Caco-2 (cell line): ENCODE results near the gene PDE11A. TPM values are rescaled to one million over a fixed set of nuclear protein-coding genes. Genes with fewer than 3 reads are reported as not detected.

ENCODE experiments used
- BruUV-seq: library from RNA; stranded (reverse); fragments of 400-500 nt; replicated peaks from 2 replicates; lab custom pipeline; 2021; lab: Mats Ljungman, UMichigan
- CTCF ChIA-PET: fragments of 300-600 bp; sonication (Branson Sonifier 250); formaldehyde crosslinking; loops from one replicate; lab custom pipeline; 2022; ENCODE audit warnings: antibody characterized with exemption; lab: Charles Lee
- POLR2A ChIA-PET: fragments of 300-600 bp; sonication (Branson Sonifier 250); formaldehyde crosslinking; loops from one replicate; lab custom pipeline; 2022; ENCODE audit warnings: antibody characterized with exemption; lab: Charles Lee
- DNase-seq, 2 experiments: peaks; one replicate each; pipeline versions ENCODE4 v3.0.0 to v3.0.0-alpha.2; 2020 to 2022
- H3K27me3 ChIP-seq: replicated peaks from 2 replicates; pipeline ENCODE4 v1.6.0; 2011; ENCODE audit warnings: low read length; ENCODE audit not compliant: control insufficient read depth, insufficient read depth
- H3K36me3 ChIP-seq: 2 replicates; pipeline ENCODE4 v1.5.1; 2011; ENCODE audit warnings: low read length; ENCODE audit not compliant: control insufficient read depth, insufficient read depth
- H3K4me1 ChIP-seq: fragments of 250-450 bp; sonication (Bioruptor Pico); 2 replicates; pipeline ENCODE4 v1.5.1; 2020; ENCODE audit warnings: mild to moderate bottlenecking
- H3K4me3 ChIP-seq: 2 replicates; pipeline ENCODE4 v1.5.1; 2011; ENCODE audit warnings: low read depth, mild to moderate bottlenecking, control low read depth, low read length
- H3K9me3 ChIP-seq: fragments of 250-450 bp; sonication (Bioruptor Pico); 2 replicates; pipeline ENCODE4 v1.5.1; 2020; ENCODE audit warnings: mild to moderate bottlenecking, moderate library complexity
- H3K27ac Mint-ChIP-seq: one replicate; pipeline ENCODE4 v1.8.0; 2022; ENCODE audit warnings: mixed read lengths; ENCODE audit not compliant: unreplicated experiment
- H3K27me3 Mint-ChIP-seq: one replicate; pipeline ENCODE4 v1.8.0; 2022; ENCODE audit warnings: mixed read lengths; ENCODE audit not compliant: insufficient read depth, unreplicated experiment
- H3K36me3 Mint-ChIP-seq: one replicate; pipeline ENCODE4 v1.8.0; 2022; ENCODE audit warnings: mild to moderate bottlenecking, mixed read lengths; ENCODE audit not compliant: insufficient read depth, unreplicated experiment
- H3K4me1 Mint-ChIP-seq: one replicate; pipeline ENCODE4 v1.8.0; 2022; ENCODE audit warnings: low read depth, mixed read lengths; ENCODE audit not compliant: unreplicated experiment
- H3K4me3 Mint-ChIP-seq: one replicate; pipeline ENCODE4 v1.8.0; 2022; ENCODE audit warnings: mild to moderate bottlenecking, moderate library complexity, mixed read lengths; ENCODE audit not compliant: unreplicated experiment
- H3K9me3 Mint-ChIP-seq: one replicate; pipeline ENCODE4 v1.8.0; 2022; ENCODE audit warnings: mixed read lengths; ENCODE audit not compliant: unreplicated experiment
- intact Hi-C: fragments of 100-400 bp; cut with micrococcal nuclease; formaldehyde crosslinking; loops from one replicate; pipeline ENCODE4 v1.10.0; 2022; ENCODE audit not compliant: unreplicated experiment
- total RNA-seq: library from RNA; stranded (reverse); gene quantifications from 2 replicates; pipeline ENCODE4 v1.2.3, GENCODE V29; 2022
- TF ChIP-seq, protein P1 (sequence below), 2 experiments: fragments of 200-600 bp in 1 of 2; IDR thresholded peaks; 1 replicate in 1 of 2; 2 replicates in 1 of 2; pipeline versions ENCODE4 v1.5.1 to v1.8.0; 2011 to 2022; ENCODE audit warnings: antibody characterized with exemption in 1 of 2, control low read depth in 1 of 2, inconsistent platforms in 1 of 2, low read depth in 1 of 2, low read length in 1 of 2, mild to moderate bottlenecking in 1 of 2, moderate library complexity in 1 of 2; ENCODE audit not compliant: insufficient read depth in 1 of 2, severe bottlenecking in 1 of 2, unreplicated experiment in 1 of 2

Gene PDE11A
- total RNA-seq, 1 experiment from 2014 or later, result 0.25 TPM

DNA sequence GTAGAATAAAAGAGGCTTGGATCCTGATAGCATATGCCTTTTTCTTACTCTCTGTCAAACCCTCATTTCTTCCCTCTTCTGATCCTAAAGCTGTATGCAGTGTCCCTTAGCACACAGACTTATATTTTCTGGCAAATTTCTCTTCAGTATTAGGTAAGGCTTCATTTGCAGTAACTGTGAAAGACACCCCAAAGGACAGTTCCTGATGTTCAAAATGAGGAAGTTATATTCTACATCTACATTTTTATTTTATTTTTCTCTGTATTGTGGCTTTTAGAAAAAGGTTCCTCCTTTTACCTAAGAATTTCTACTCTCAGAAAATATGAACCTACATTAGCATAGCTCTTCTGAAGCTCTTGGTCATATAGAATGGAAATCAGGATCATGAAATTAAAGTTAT lies 261.7 kb downstream of the PDE11A start:
- Mint-ChIP-seq H3K27me3 (peaks cover 3% of the 10 kb centered on the region), H3K4me1 (no peaks in the 10 kb centered on the region), H3K9me3 (no peaks in the 10 kb centered on the region), H3K4me3 (no peak overlapping the region), H3K36me3 (no peaks in the 10 kb centered on the region), H3K27ac (no peak overlapping the region)
- ChIA-PET POLR2A (no interaction called here), CTCF (no interaction called here)
- no peaks in the 10 kb centered on the region; the same call in 1 of the 2 replicates for H3K9me3 ChIP-seq
- intact Hi-C loops, result no loop called here
- TF ChIP-seq, protein P1, sequence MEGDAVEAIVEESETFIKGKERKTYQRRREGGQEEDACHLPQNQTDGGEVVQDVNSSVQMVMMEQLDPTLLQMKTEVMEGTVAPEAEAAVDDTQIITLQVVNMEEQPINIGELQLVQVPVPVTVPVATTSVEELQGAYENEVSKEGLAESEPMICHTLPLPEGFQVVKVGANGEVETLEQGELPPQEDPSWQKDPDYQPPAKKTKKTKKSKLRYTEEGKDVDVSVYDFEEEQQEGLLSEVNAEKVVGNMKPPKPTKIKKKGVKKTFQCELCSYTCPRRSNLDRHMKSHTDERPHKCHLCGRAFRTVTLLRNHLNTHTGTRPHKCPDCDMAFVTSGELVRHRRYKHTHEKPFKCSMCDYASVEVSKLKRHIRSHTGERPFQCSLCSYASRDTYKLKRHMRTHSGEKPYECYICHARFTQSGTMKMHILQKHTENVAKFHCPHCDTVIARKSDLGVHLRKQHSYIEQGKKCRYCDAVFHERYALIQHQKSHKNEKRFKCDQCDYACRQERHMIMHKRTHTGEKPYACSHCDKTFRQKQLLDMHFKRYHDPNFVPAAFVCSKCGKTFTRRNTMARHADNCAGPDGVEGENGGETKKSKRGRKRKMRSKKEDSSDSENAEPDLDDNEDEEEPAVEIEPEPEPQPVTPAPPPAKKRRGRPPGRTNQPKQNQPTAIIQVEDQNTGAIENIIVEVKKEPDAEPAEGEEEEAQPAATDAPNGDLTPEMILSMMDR (IDR thresholded peaks at IDR 0.05; ENCODE audit: insufficient read depth in 1 of 2, low read depth in 1 of 2, low read length in 1 of 2, severe bottlenecking in 1 of 2, unreplicated experiment in 1 of 2), result no peak
- no peaks in the 10 kb centered on the region for H3K36me3 ChIP-seq
- no peak for DNase-seq
- BruUV-seq, result no TSS peak
- no peaks in the 10 kb centered on the region; the same call in 1 of the 2 replicates for H3K4me1 ChIP-seq
- H3K4me3 ChIP-seq, result no peak overlapping the region
- no peaks in the 10 kb centered on the region for H3K27me3 ChIP-seq

DNA sequence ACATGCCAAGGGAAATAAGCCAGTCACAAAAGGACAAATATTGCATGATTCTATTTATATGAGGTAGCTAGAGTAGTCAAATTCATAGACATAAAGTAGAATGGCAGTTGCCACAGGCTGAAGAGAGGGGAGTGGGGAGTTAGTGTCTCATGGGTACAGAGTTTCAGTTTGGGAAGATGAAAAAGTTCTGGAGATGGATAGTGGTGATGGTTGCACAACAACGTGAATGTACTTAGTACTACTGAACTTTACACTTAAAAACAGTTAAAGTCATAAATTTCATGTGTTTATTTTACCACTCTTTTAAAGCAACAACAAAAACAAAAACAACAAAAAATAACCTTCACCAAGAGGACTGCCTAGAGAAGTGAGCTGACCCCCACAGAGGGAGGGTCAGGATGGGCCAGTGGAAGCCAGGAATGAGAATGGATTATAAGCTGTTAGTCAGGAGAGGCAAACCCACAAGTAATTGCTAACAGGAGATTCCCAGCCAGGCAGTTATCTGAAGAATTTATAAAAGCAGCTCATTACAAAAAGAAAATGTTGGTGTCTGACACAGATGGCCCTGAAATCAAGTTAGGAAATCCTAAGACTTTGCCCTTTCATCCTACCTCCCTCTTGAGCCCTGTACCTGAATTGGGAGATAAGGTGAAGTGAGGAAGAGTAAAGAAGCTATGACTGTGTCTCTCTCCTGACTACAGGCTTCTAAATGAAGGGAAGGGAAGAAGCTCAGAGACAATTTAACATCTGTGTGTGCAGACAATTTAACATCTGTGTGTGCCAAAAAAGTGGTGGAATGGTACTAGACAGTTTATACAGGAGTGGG lies 263.4 kb downstream of the PDE11A start:
- Mint-ChIP-seq H3K36me3 (no peaks in the 10 kb centered on the region), H3K27ac (no peak overlapping the region), H3K27me3 (no peaks in the 10 kb centered on the region), H3K4me1 (no peaks in the 10 kb centered on the region), H3K4me3 (no peak overlapping the region), H3K9me3 (no peaks in the 10 kb centered on the region)
- Histone ChIP-seq H3K4me3 (no peak overlapping the region), H3K4me1 (no peaks in the 10 kb centered on the region; the same call in 1 of the 2 replicates), H3K36me3 (no peaks in the 10 kb centered on the region), H3K9me3 (peaks cover 4% of the 10 kb centered on the region), H3K27me3 (no peaks in the 10 kb centered on the region)
- TF ChIP-seq, protein P1 (IDR thresholded peaks at IDR 0.05; ENCODE audit: insufficient read depth in 1 of 2, low read depth in 1 of 2, low read length in 1 of 2, severe bottlenecking in 1 of 2, unreplicated experiment in 1 of 2), result no peak
- no TSS peak for BruUV-seq
- ChIA-PET CTCF (interaction anchor here (1.0 kb wide), 1 partner anchor 9 kb away, joined by 3 read pairs; no protein-coding TSS in a partner anchor), POLR2A (no interaction called here)
- DNase-seq, result no peak
- intact Hi-C loops, result no loop called here

DNA sequence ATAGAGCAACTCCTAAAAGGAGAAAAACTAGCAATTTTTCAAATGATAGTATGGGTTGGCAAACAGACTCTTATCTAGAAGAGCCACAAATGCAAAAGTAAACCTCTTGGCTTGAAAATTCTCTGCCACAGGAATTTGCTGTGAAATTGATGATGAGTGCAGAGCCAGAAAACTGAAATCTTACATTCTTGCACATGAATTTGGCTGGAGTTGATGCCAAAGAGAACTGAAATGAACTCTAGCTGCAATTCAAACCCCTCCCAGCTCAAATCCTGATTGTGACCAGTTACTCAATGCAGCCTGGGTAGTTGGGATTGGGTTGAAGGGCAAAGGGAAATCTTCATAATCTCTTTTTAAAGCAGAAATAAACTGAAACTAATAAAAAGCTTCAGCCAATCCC lies 266.6 kb downstream of the PDE11A start:
- CTCF ChIA-PET, result no interaction called here
- intact Hi-C loops, result no loop called here
- H3K4me1 ChIP-seq, result no peaks in the 10 kb centered on the region; the same call in 1 of the 2 replicates

More for the DNA sequence above, 266.6 kb downstream of the PDE11A start:
- Mint-ChIP-seq H3K4me1 (no peaks in the 10 kb centered on the region), H3K9me3 (no peaks in the 10 kb centered on the region), H3K27me3 (no peaks in the 10 kb centered on the region), H3K27ac (no peak overlapping the region), H3K4me3 (no peak overlapping the region), H3K36me3 (no peaks in the 10 kb centered on the region)
- TF ChIP-seq, protein P1 (IDR thresholded peaks at IDR 0.05; ENCODE audit: insufficient read depth in 1 of 2, low read depth in 1 of 2, low read length in 1 of 2, severe bottlenecking in 1 of 2, unreplicated experiment in 1 of 2), result no peak
- Histone ChIP-seq H3K27me3 (no peaks in the 10 kb centered on the region), H3K36me3 (no peaks in the 10 kb centered on the region), H3K4me3 (no peak overlapping the region), H3K9me3 (peaks cover 4% of the 10 kb centered on the region)
- no peak for DNase-seq
- POLR2A ChIA-PET, result no interaction called here
- no TSS peak for BruUV-seq
